Thoracic aorta (tissue), 2 donors: Measurements from ENCODE around the gene CAPN10. TPM values are rescaled to one million over a fixed set of nuclear protein-coding genes. Genes with fewer than 3 reads are reported as not detected.

Experiments used
- ATAC-seq: fragments of 150-250 bp; one replicate; pipeline ENCODE4 v1.8.0; 2017; ENCODE audit warnings: low read depth; ENCODE audit not compliant: insufficient number of reproducible peaks, low FRiP score
- DNase-seq: peaks from one replicate; pipeline ENCODE4 v3.0.0-alpha.2; 2020; ENCODE audit warnings: low spot score
- H3K27ac ChIP-seq, 2 donors: fragments of 200-600 bp; sonication (generic); 1 replicate in 1 of 2; 2 replicates in 1 of 2; pipeline ENCODE4 v1.5.1; 2016; ENCODE audit warnings: mild to moderate bottlenecking in 2 of 2, moderate library complexity in 2 of 2
- H3K27me3 ChIP-seq: fragments of 200-600 bp; sonication (generic); replicated peaks from 2 replicates; pipeline ENCODE4 v1.6.0; 2016; ENCODE audit warnings: mild to moderate bottlenecking; ENCODE audit not compliant: insufficient read depth
- H3K36me3 ChIP-seq: fragments of 200-600 bp; sonication (generic); one replicate; pipeline ENCODE4 v1.5.1; 2016
- H3K4me1 ChIP-seq, 2 donors: fragments of 200-600 bp; sonication (generic); 1 replicate in 1 of 2; 2 replicates in 1 of 2; pipeline versions ENCODE4 v1.5.1 to v1.6.0; 2016; ENCODE audit warnings: low read depth in 2 of 2, mild to moderate bottlenecking in 1 of 2; ENCODE audit not compliant: control insufficient read depth in 1 of 2
- H3K4me3 ChIP-seq: fragments of 200-600 bp; sonication (generic); 2 replicates; pipeline ENCODE4 v1.5.1; 2016; ENCODE audit warnings: mild to moderate bottlenecking
- H3K9me3 ChIP-seq: fragments of 200-600 bp; sonication (generic); 2 replicates; pipeline ENCODE4 v1.5.1; 2016
- total RNA-seq, 2 donors: library from RNA; depleted of rRNA; stranded (reverse); fragments of >200 nt; gene quantifications; one replicate each; pipeline versions ENCODE4 v1.1.0 to v1.2.3, GENCODE V29; 2016
- TF ChIP-seq, protein P1 (sequence below): fragments of 200-600 bp; sonication (generic); IDR thresholded peaks from one replicate; pipeline ENCODE4 v1.5.1; 2019; ENCODE audit warnings: antibody characterized with exemption

The CAPN10 gene
- total RNA-seq, 2 donors from 2014 or later, result 33.3 to 38.2 TPM

DNA sequence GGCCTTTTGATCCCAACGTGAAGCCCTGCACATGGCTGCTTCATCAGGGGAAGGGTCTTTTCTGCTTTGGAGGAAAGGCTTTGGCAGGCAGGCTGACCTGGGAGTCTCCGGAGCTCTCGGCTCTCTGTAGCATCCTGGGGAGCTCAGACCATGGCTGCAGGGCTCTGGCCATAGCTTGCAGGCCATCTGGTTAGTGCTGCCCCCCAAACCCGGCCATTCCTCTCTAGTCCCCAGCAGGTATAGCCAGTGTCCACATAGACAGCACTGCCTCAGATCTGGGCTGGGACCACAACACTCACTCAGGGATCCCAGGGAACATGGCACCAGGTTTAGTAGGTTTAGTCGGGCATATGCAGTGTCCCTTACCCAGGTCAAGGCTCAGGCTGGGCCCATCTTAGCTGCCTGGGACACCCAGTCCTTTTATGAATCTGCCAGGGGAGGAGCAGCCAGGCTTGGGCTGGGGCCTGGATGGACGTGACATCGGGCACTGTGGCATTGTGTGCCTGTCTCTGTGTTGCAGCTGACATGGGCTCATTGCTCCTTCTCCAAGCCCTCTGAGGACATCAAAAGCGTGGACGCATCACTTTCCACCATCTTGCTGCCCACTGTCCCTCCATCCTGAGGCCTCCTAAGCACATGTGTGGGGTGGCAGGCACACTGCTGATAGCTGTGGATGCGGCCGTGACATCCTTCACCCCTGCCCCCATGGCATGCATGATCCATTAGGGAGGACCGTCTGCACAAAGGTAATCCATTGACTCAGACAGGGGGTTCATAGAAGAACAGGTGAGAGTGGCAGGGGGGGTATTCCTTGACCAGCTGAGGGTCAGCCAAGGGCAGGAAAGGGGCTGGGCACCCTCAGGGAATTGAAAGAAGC is 19.6 kb downstream of the CAPN10 start:
- no peaks in the 10 kb centered on the region for H3K36me3 ChIP-seq
- H3K4me1 ChIP-seq, result no peaks in the 10 kb centered on the region
- no peaks in the 10 kb centered on the region for H3K9me3 ChIP-seq
- H3K27ac ChIP-seq, result no peak overlapping the region
- TF ChIP-seq, protein P1, sequence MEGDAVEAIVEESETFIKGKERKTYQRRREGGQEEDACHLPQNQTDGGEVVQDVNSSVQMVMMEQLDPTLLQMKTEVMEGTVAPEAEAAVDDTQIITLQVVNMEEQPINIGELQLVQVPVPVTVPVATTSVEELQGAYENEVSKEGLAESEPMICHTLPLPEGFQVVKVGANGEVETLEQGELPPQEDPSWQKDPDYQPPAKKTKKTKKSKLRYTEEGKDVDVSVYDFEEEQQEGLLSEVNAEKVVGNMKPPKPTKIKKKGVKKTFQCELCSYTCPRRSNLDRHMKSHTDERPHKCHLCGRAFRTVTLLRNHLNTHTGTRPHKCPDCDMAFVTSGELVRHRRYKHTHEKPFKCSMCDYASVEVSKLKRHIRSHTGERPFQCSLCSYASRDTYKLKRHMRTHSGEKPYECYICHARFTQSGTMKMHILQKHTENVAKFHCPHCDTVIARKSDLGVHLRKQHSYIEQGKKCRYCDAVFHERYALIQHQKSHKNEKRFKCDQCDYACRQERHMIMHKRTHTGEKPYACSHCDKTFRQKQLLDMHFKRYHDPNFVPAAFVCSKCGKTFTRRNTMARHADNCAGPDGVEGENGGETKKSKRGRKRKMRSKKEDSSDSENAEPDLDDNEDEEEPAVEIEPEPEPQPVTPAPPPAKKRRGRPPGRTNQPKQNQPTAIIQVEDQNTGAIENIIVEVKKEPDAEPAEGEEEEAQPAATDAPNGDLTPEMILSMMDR, result no peak
- no peak for ATAC-seq
- DNase-seq, result no peak
- H3K27me3 ChIP-seq, result no peaks in the 10 kb centered on the region
- no peak overlapping the region for H3K4me3 ChIP-seq

GRCh38 chr2:240611601-240612210 is 25.2 kb downstream of the CAPN10 start:
- Histone ChIP-seq H3K27me3 (no peaks in the 10 kb centered on the region), H3K4me1 (no peaks in the 10 kb centered on the region), H3K36me3 (no peaks in the 10 kb centered on the region), H3K4me3 (no peak overlapping the region), H3K9me3 (no peaks in the 10 kb centered on the region), H3K27ac (no peak overlapping the region)
- TF ChIP-seq, protein P1, result no peak
- DNase-seq, result no peak
- ATAC-seq, result no peak

DNA sequence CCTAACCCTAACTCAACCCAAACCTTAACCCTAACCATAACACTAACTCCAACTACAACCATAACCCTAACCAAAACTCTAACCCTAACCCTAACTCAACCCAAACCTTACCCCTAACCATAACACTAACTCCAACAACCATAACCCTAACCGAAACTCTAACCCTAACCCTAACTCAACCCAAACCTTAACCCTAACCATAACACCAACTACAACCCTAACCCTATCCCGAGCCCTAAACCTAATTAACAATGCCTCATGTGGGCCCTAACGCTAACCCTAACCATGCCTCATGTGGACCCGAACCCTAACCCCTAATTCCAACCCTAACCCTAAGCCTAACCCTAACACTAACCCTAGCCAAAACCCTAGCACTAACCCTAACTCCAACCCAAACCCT is 27.2 kb downstream of the CAPN10 start:
- H3K27ac ChIP-seq, result no peak overlapping the region
- H3K27me3 ChIP-seq, result no peaks in the 10 kb centered on the region
- TF ChIP-seq, protein P1, result no peak
- DNase-seq (no peak), ATAC-seq (no peak)
- no peaks in the 10 kb centered on the region for H3K9me3 ChIP-seq
- H3K36me3 ChIP-seq, result no peaks in the 10 kb centered on the region
- H3K4me3 ChIP-seq, result no peak overlapping the region
- no peaks in the 10 kb centered on the region for H3K4me1 ChIP-seq

DNA sequence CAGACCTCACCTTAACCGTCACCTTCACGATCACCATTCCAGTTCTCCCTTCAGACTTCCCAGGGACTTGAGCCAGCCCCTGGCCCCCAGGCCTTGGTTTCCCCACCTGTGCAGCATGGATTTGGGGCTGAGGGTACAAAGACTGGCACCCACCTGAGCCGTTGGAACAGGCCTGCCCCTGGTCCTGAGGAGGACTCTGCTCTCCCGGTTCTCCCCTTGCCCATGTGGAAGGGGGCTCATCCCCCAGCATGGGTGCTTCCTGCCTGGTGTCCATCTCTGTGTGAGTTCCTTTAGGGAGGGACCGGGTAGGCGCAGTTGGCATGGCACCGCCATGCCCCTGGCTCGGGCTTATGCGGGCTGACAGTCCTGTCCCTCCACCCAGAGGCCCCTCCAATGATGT is 27.9 kb downstream of the CAPN10 start:
- no peaks in the 10 kb centered on the region for H3K27me3 ChIP-seq
- ATAC-seq (no peak), DNase-seq (no peak)
- no peak overlapping the region for H3K27ac ChIP-seq
- TF ChIP-seq, protein P1, result no peak
- H3K4me3 ChIP-seq, result no peak overlapping the region
- no peaks in the 10 kb centered on the region for H3K9me3 ChIP-seq
- no peaks in the 10 kb centered on the region for H3K36me3 ChIP-seq
- no peaks in the 10 kb centered on the region for H3K4me1 ChIP-seq

GRCh38 chr2:240615396-240615795 is 28.9 kb downstream of the CAPN10 start:
- no peaks in the 10 kb centered on the region for H3K36me3 ChIP-seq
- DNase-seq, result no peak
- TF ChIP-seq, protein P1, result no peak

More at GRCh38 chr2:240615396-240615795, 28.9 kb downstream of the CAPN10 start:
- ATAC-seq, result no peak
- Histone ChIP-seq H3K27ac (no peak overlapping the region), H3K4me1 (no peaks in the 10 kb centered on the region), H3K4me3 (no peak overlapping the region), H3K27me3 (no peaks in the 10 kb centered on the region), H3K9me3 (no peaks in the 10 kb centered on the region)
